ENCODE data around the gene NUP62. TPM values are rescaled to one million over a fixed set of nuclear protein-coding genes. Genes with fewer than 3 reads are reported as not detected.

The NUP62 gene
- total and polyA plus RNA-seq, 7 experiments from 2014 or later = 26.9 to 130 (median 52.4) TPM

- H3K36me3 Mint-ChIP-seq = peaks cover 0 to 54% (median 7%) of the 10 kb centered on the region in 5 donors
- ATAC-seq (no peak), DNase-seq (peak in 1 of 9 donors; percentile 41)
- peak overlapping the region; percentile 36 to 98 (median 96) for H3K27ac Mint-ChIP-seq
- peaks cover 0 to 3% (median 0%) of the 10 kb centered on the region in 5 donors for H3K27me3 Mint-ChIP-seq
- H3K9me3 Mint-ChIP-seq = peaks cover 0 to 16% (median 3%) of the 10 kb centered on the region in 11 donors
- Histone ChIP-seq H3K36me3 (ENCODE audit: control insufficient read depth in 2 of 3, insufficient read depth in 3 of 3, low read length in 3 of 3) (peaks cover 0 to 18% (median under 1%) of the 10 kb centered on the region in 3 experiments), H3K9me3 (ENCODE audit: control insufficient read depth in 2 of 3, low read length in 3 of 3) (no peaks in the 10 kb centered on the region), H3K4me1 (ENCODE audit: control insufficient read depth in 2 of 2, insufficient read depth in 2 of 2, low read length in 2 of 2) (peaks cover 34 to 35% of the 10 kb centered on the region in 2 donors), H3K27me3 (ENCODE audit: control insufficient read depth in 2 of 2, insufficient read depth in 2 of 2, low read length in 2 of 2) (no peaks in the 10 kb centered on the region), H3K4me3 (ENCODE audit: low read length) (peak overlapping the region; percentile 100), H3K27ac (ENCODE audit: low read depth, low read length) (peak overlapping the region; percentile 99)
- H3K4me3 Mint-ChIP-seq = peak overlapping the region in 8 of 10 donors; percentile 47 to 97 (median 96)
- H3K4me1 Mint-ChIP-seq = peaks cover 41 to 71% (median 65%) of the 10 kb centered on the region in 7 donors
- POLR2A ChIA-PET = interaction anchor here (0.7 to 3.7 kb wide), 10 partner anchors 11 to 428 kb away, joined by 3 to 30 read pairs (median 4); partner anchors contain the start of genes AKT1S1, CPT1C, IL4I1 and PTOV1
- CTCF ChIA-PET = interaction anchor here (2.1 kb wide), 1 partner anchor 12 kb away, joined by 6 read pairs; no protein-coding TSS in a partner anchor
- intact Hi-C loops (cut with micrococcal nuclease) = no loop called here
Measured at GRCh38 chr19:49930483-49931011, 1.2 kb upstream of the NUP62 start.

GRCh38 chr19:49929611-49930482 lies 543 bp upstream of the NUP62 start:
- ATAC-seq = peak; percentile 92
- H3K27ac ChIP-seq (ENCODE audit: low read depth, low read length) = peak overlapping the region; percentile 99
- H3K4me1 ChIP-seq (ENCODE audit: control insufficient read depth in 2 of 2, insufficient read depth in 2 of 2, low read length in 2 of 2) = peaks cover 34 to 35% of the 10 kb centered on the region in 2 donors
- Mint-ChIP-seq H3K27me3 (peaks cover 0 to 3% (median 0%) of the 10 kb centered on the region in 5 donors), H3K4me3 (peak overlapping the region; percentile 95 to 100 (median 97)), H3K9me3 (peaks cover 0 to 16% (median 3%) of the 10 kb centered on the region in 11 donors), H3K4me1 (peaks cover 46 to 76% (median 68%) of the 10 kb centered on the region in 7 donors), H3K27ac (peak overlapping the region; percentile 96 to 99 (median 97)), H3K36me3 (peaks cover 0 to 57% (median 11%) of the 10 kb centered on the region in 5 donors)
- peaks cover 0 to 18% (median 4%) of the 10 kb centered on the region in 3 experiments for H3K36me3 ChIP-seq (ENCODE audit: control insufficient read depth in 2 of 3, insufficient read depth in 3 of 3, low read length in 3 of 3)
- no peaks in the 10 kb centered on the region for H3K9me3 ChIP-seq (ENCODE audit: control insufficient read depth in 2 of 3, low read length in 3 of 3)
- DNase-seq = peak in 8 of 9 donors; percentile 88 to 97 (median 96)
- H3K4me3 ChIP-seq (ENCODE audit: low read length) = peak overlapping the region; percentile 100
- H3K27me3 ChIP-seq (ENCODE audit: control insufficient read depth in 2 of 2, insufficient read depth in 2 of 2, low read length in 2 of 2) = no peaks in the 10 kb centered on the region
- POLR2A ChIA-PET = interaction anchor here (0.6 to 3.7 kb wide), 18 partner anchors 8 to 875 kb away, joined by 3 to 30 read pairs (median 3); partner anchors contain the start of genes AKT1S1, IL4I1, PTOV1 and TBC1D17
- intact Hi-C loops (cut with micrococcal nuclease) = loop anchor here (1.0 to 5.0 kb wide), 12 partner anchors 33 to 874 kb away; partner anchors contain the start of genes AKT1S1 (in 2 of the 2), TBC1D17 (in 2 of the 2), VRK3 (in 2 of the 2) and FUZ (in 1 of the 2)
- CTCF ChIA-PET = interaction anchor here (0.6 to 2.1 kb wide), 3 partner anchors 9 to 54 kb away, joined by 3 to 6 read pairs (median 3); no protein-coding TSS in a partner anchor

- intact Hi-C loops (cut with micrococcal nuclease) = loop anchor here (2.0 to 5.0 kb wide), 3 partner anchors 59 to 400 kb away; partner anchors contain the start of genes KCNC3 (in 1 of the 2) and PTOV1 (in 1 of the 2)
- Histone ChIP-seq H3K4me3 (ENCODE audit: low read length) (peak overlapping the region; percentile 13), H3K27me3 (ENCODE audit: control insufficient read depth in 2 of 2, insufficient read depth in 2 of 2, low read length in 2 of 2) (no peaks in the 10 kb centered on the region), H3K9me3 (ENCODE audit: control insufficient read depth in 2 of 3, low read length in 3 of 3) (no peaks in the 10 kb centered on the region), H3K4me1 (ENCODE audit: control insufficient read depth in 2 of 2, insufficient read depth in 2 of 2, low read length in 2 of 2) (peaks cover 25 to 28% of the 10 kb centered on the region in 2 donors), H3K27ac (ENCODE audit: low read depth, low read length) (peak overlapping the region; percentile 34), H3K36me3 (ENCODE audit: control insufficient read depth in 2 of 3, insufficient read depth in 3 of 3, low read length in 3 of 3) (peaks cover 0 to 38% (median 4%) of the 10 kb centered on the region in 3 experiments)
- no peak for ATAC-seq
- H3K4me1 Mint-ChIP-seq = peaks cover 37 to 76% (median 70%) of the 10 kb centered on the region in 7 donors
- H3K27ac Mint-ChIP-seq = peak overlapping the region; percentile 74 to 97 (median 91)
- H3K27me3 Mint-ChIP-seq = peaks cover 0 to 3% (median 0%) of the 10 kb centered on the region in 5 donors
- CTCF ChIA-PET = no interaction called here
- peaks cover 0 to 52% (median 11%) of the 10 kb centered on the region in 5 donors for H3K36me3 Mint-ChIP-seq
- peaks cover 0 to 17% (median 3%) of the 10 kb centered on the region in 11 donors for H3K9me3 Mint-ChIP-seq
- peak overlapping the region; percentile 89 to 100 (median 97) for H3K4me3 Mint-ChIP-seq
- no peak for DNase-seq
- POLR2A ChIA-PET = interaction anchor here (0.6 to 2.4 kb wide), 8 partner anchors 11 to 288 kb away, joined by 3 to 7 read pairs (median 4); partner anchors contain the start of genes AKT1S1, RRAS, TBC1D17 and VRK3
Measured at GRCh38 chr19:49927526-49928264, 1.6 kb downstream of the NUP62 start.

DNA sequence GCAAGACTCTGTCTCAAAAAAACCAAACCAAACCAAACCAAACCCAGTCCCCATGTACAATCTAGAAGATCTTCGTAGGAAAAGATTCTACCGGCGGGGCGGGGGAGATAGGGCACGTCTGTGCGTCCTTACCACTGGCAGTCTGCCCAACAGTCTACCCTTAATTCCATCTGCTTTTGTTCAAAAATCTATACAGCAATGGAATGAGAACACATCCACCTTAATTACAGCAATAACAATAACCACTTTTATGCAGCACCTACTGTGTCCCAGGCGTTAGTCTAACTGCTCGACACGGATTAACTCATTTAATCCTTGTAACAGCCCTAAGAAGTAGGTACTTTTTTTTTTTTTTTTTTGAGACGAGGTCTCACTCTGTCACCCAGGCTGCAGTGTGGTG lies 2.8 kb downstream of the NUP62 start:
- H3K36me3 Mint-ChIP-seq = peaks cover 0 to 50% (median 5%) of the 10 kb centered on the region in 5 donors
- intact Hi-C loops (cut with micrococcal nuclease) = loop anchor here in 1 of 2 donors (5.0 kb wide), 1 partner anchor 401 kb away; the partner anchor contains the start of gene KCNC3

GRCh38 chr19:49925486-49925885 lies 3.8 kb downstream of the NUP62 start:
- H3K4me3 ChIP-seq (ENCODE audit: low read length) = no peak overlapping the region
- peaks cover 29 to 65% (median 57%) of the 10 kb centered on the region in 7 donors for H3K4me1 Mint-ChIP-seq
- no peaks in the 10 kb centered on the region for H3K27me3 ChIP-seq (ENCODE audit: control insufficient read depth in 2 of 2, insufficient read depth in 2 of 2, low read length in 2 of 2)
- peaks cover 0 to 60% (median 7%) of the 10 kb centered on the region in 3 experiments for H3K36me3 ChIP-seq (ENCODE audit: control insufficient read depth in 2 of 3, insufficient read depth in 3 of 3, low read length in 3 of 3)
- ATAC-seq = no peak
- H3K36me3 Mint-ChIP-seq = peaks cover 0 to 42% (median 5%) of the 10 kb centered on the region in 5 donors
- intact Hi-C loops (cut with micrococcal nuclease) = loop anchor here in 1 of 2 donors (5.0 kb wide), 1 partner anchor 402 kb away; the partner anchor contains the start of gene KCNC3
- peaks cover 0 to 3% (median 0%) of the 10 kb centered on the region in 5 donors for H3K27me3 Mint-ChIP-seq
- H3K4me1 ChIP-seq (ENCODE audit: control insufficient read depth in 2 of 2, insufficient read depth in 2 of 2, low read length in 2 of 2) = peaks cover 15 to 17% of the 10 kb centered on the region in 2 donors
- peaks cover 0 to 17% (median 0%) of the 10 kb centered on the region in 11 donors for H3K9me3 Mint-ChIP-seq
- peak overlapping the region in 3 of 10 donors; percentile 4 to 47 (median 20) for H3K4me3 Mint-ChIP-seq
- DNase-seq = no peak
- CTCF ChIA-PET = no interaction called here
- peak overlapping the region in 2 of 9 donors; percentile 29 to 32 for H3K27ac Mint-ChIP-seq
- H3K27ac ChIP-seq (ENCODE audit: low read depth, low read length) = no peak overlapping the region
- POLR2A ChIA-PET = no interaction called here
- no peaks in the 10 kb centered on the region for H3K9me3 ChIP-seq (ENCODE audit: control insufficient read depth in 2 of 3, low read length in 3 of 3)

More for the DNA sequence above, 2.8 kb downstream of the NUP62 start:
- no peak for ATAC-seq
- ChIA-PET CTCF (no interaction called here), POLR2A (interaction anchor here (1.7 kb wide), 1 partner anchor 49 kb away, joined by 7 read pairs; the partner anchor contains the start of genes AKT1S1 and TBC1D17)
- Histone ChIP-seq H3K36me3 (ENCODE audit: control insufficient read depth in 2 of 3, insufficient read depth in 3 of 3, low read length in 3 of 3) (peaks cover 0 to 49% (median 7%) of the 10 kb centered on the region in 3 experiments), H3K4me1 (ENCODE audit: control insufficient read depth in 2 of 2, insufficient read depth in 2 of 2, low read length in 2 of 2) (peaks cover 19 to 20% of the 10 kb centered on the region in 2 donors), H3K9me3 (ENCODE audit: control insufficient read depth in 2 of 3, low read length in 3 of 3) (no peaks in the 10 kb centered on the region), H3K27me3 (ENCODE audit: control insufficient read depth in 2 of 2, insufficient read depth in 2 of 2, low read length in 2 of 2) (no peaks in the 10 kb centered on the region), H3K4me3 (ENCODE audit: low read length) (no peak overlapping the region), H3K27ac (ENCODE audit: low read depth, low read length) (no peak overlapping the region)
- no peak for DNase-seq
- H3K27ac Mint-ChIP-seq = peak overlapping the region in 1 of 9 donors; percentile 23
- H3K27me3 Mint-ChIP-seq = peaks cover 0 to 3% (median 0%) of the 10 kb centered on the region in 5 donors
- H3K4me3 Mint-ChIP-seq = peak overlapping the region in 3 of 10 donors; percentile 17 to 63 (median 30)
- peaks cover 35 to 73% (median 64%) of the 10 kb centered on the region in 7 donors for H3K4me1 Mint-ChIP-seq
- peaks cover 0 to 17% (median 0%) of the 10 kb centered on the region in 11 donors for H3K9me3 Mint-ChIP-seq
